Mesothelial cell of epicardium (in vitro differentiated cells): ENCODE data around the gene PRKAR1B. TPM values are rescaled to one million over a fixed set of nuclear protein-coding genes. Genes with fewer than 3 reads are reported as not detected.
A peak's percentile ranks its signal among the peaks of the same experiment; 100 is the strongest.

Experiments used
- DNase-seq, 2 experiments: peaks; one replicate each; pipeline ENCODE4 v3.0.0; 2021; ENCODE audit warnings: low spot score in 2 of 2; ENCODE audit not compliant: unreplicated experiment in 2 of 2
- H3K27ac Mint-ChIP-seq: 2 replicates; pipeline ENCODE4 v1.8.0; 2021; ENCODE audit warnings: mixed read lengths
- H3K27me3 Mint-ChIP-seq: 2 replicates; pipeline ENCODE4 v1.8.0; 2021; ENCODE audit warnings: low read depth, mixed read lengths
- H3K36me3 Mint-ChIP-seq: 2 replicates; pipeline ENCODE4 v1.8.0; 2021; ENCODE audit warnings: mixed read lengths
- H3K4me1 Mint-ChIP-seq: 2 replicates; pipeline ENCODE4 v1.8.0; 2021; ENCODE audit warnings: mixed read lengths
- H3K4me3 Mint-ChIP-seq: 2 replicates; pipeline ENCODE4 v1.8.0; 2021; ENCODE audit warnings: mild to moderate bottlenecking, moderate library complexity, mixed read lengths
- H3K9me3 Mint-ChIP-seq: 2 replicates; pipeline ENCODE4 v1.8.0; 2021; ENCODE audit warnings: mixed read lengths
- CTCF ChIP-seq: fragments of 200-600 bp; sonication (generic); IDR thresholded peaks from one replicate; pipeline ENCODE4 v1.5.0; 2021; ENCODE audit warnings: antibody characterized with exemption; ENCODE audit not compliant: unreplicated experiment
- total RNA-seq: library from RNA; stranded (reverse); gene quantifications from 3 replicates; pipeline ENCODE4 v1.2.1, GENCODE V29; 2021

The PRKAR1B gene
- total RNA-seq, 1 donor from 2014 or later: 50.6 TPM

- TF ChIP-seq CTCF: no peak
- peaks cover 24% of the 10 kb centered on the region for H3K4me1 Mint-ChIP-seq
- peak overlapping the region; percentile 76 for H3K27ac Mint-ChIP-seq
- no peaks in the 10 kb centered on the region for H3K27me3 Mint-ChIP-seq
- H3K9me3 Mint-ChIP-seq: peaks cover 5% of the 10 kb centered on the region
- no peak overlapping the region for H3K4me3 Mint-ChIP-seq
- H3K36me3 Mint-ChIP-seq: peaks cover 4% of the 10 kb centered on the region
- DNase-seq: no peak
Observed at GRCh38 chr7:540579-540978, 186.5 kb downstream of the PRKAR1B start.

- Mint-ChIP-seq H3K9me3 (no peaks in the 10 kb centered on the region), H3K4me3 (no peak overlapping the region), H3K27ac (peak overlapping the region; percentile 76), H3K36me3 (no peaks in the 10 kb centered on the region), H3K27me3 (no peaks in the 10 kb centered on the region), H3K4me1 (peaks cover 24% of the 10 kb centered on the region)
- no peak for TF ChIP-seq CTCF
- peak in 1 of 2 experiments; percentile 72 for DNase-seq
Observed at GRCh38 chr7:539731-540411, 187.2 kb downstream of the PRKAR1B start.

GRCh38 chr7:538764-539685, 188.1 kb downstream of the PRKAR1B start:
- Mint-ChIP-seq H3K36me3 (no peaks in the 10 kb centered on the region), H3K27ac (peak overlapping the region; percentile 61), H3K9me3 (no peaks in the 10 kb centered on the region), H3K27me3 (no peaks in the 10 kb centered on the region), H3K4me3 (no peak overlapping the region), H3K4me1 (peaks cover 24% of the 10 kb centered on the region)
- no peak for DNase-seq
- TF ChIP-seq CTCF: no peak

GRCh38 chr7:537911-538634, 189.0 kb downstream of the PRKAR1B start:
- TF ChIP-seq CTCF: no peak
- H3K27ac Mint-ChIP-seq: no peak overlapping the region
- no peak for DNase-seq
- no peaks in the 10 kb centered on the region for H3K9me3 Mint-ChIP-seq
- H3K4me3 Mint-ChIP-seq: no peak overlapping the region
- peaks cover 24% of the 10 kb centered on the region for H3K4me1 Mint-ChIP-seq
- H3K27me3 Mint-ChIP-seq: no peaks in the 10 kb centered on the region
- H3K36me3 Mint-ChIP-seq: no peaks in the 10 kb centered on the region

GRCh38 chr7:536231-536630, 190.8 kb downstream of the PRKAR1B start:
- H3K9me3 Mint-ChIP-seq: no peaks in the 10 kb centered on the region
- no peak overlapping the region for H3K27ac Mint-ChIP-seq
- H3K4me1 Mint-ChIP-seq: peaks cover 18% of the 10 kb centered on the region
- H3K27me3 Mint-ChIP-seq: peaks cover under 1% of the 10 kb centered on the region
- DNase-seq: no peak
- no peak overlapping the region for H3K4me3 Mint-ChIP-seq
- no peaks in the 10 kb centered on the region for H3K36me3 Mint-ChIP-seq
- TF ChIP-seq CTCF: no peak
